ENCODE measurements around the gene OR52A1. TPM values are rescaled to one million over a fixed set of nuclear protein-coding genes. Genes with fewer than 3 reads are reported as not detected.

Gene OR52A1
- total and polyA plus RNA-seq, 9 of the 15 experiments (the other 6 are each of a cell fraction or from before 2014, with no cell fraction given) = under 0.01 to 0.33 (median 0.13) TPM; not detected in 3

DNA sequence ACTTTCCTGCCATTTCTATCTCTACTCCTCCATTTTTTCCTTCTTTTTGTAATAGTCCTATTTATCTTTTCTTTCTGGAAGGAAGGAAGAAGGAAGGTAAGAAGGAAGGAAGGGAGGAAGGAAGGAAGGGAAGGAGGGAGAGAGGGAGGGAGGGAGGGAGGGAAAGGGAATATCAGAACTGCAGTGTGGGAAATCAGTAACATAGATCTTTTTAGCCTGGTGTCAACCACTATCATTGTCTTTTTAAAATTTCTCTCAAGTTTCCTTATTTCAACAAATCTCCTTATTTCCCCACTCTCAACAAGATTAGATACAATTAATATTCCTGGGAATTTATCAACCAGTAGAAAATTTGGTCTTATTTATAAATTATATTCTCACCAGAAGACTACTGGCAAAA is 51.5 kb downstream of the OR52A1 start:
- Histone ChIP-seq H3K27me3 (ENCODE audit: control insufficient read depth in 2 of 2, insufficient read depth in 2 of 2, low read length in 2 of 2) (peaks cover 0 to 9% of the 10 kb centered on the region in 2 experiments; a peak in 2 of 5 replicates), H3K9ac (ENCODE audit: insufficient read depth in 1 of 2, low read depth in 2 of 2, low read length in 2 of 2) (no peak overlapping the region), H2AFZ (ENCODE audit: low read depth, low read length) (no peak overlapping the region), H3K9me3 (replicated peaks; ENCODE audit: control insufficient read depth, insufficient read depth, low read depth, low read length) (no peaks in the 10 kb centered on the region), H3K4me1 (replicated peaks in 1 of 2; ENCODE audit: control insufficient read depth in 2 of 2, insufficient read depth in 2 of 2, low read length in 2 of 2) (peaks cover 2 to 3% of the 10 kb centered on the region in 2 experiments; a peak in 2 of 5 replicates), H4K20me1 (replicated peaks; ENCODE audit: control insufficient read depth, insufficient read depth, low read length) (no peaks in the 10 kb centered on the region), H3K4me3 (no peak overlapping the region), H3K27ac (ENCODE audit: extremely low read depth, low read depth, low read length) (no peak overlapping the region), H3K4me2 (ENCODE audit: insufficient read depth, low read length) (no peak overlapping the region), H3K9me1 (ENCODE audit: control insufficient read depth, insufficient read depth, low read length) (no peaks in the 10 kb centered on the region), H3K36me3 (ENCODE audit: control insufficient read depth, insufficient read depth, low read length) (no peaks in the 10 kb centered on the region), H3K79me2 (ENCODE audit: control insufficient read depth, insufficient read depth, low read length) (no peaks in the 10 kb centered on the region)
- ChIA-PET POLR2A (no interaction called here), CTCF (ENCODE audit: low intra/inter-chr PET ratio) (no interaction called here)
- ATAC-seq = no peak
- TF ChIP-seq, protein P1, sequence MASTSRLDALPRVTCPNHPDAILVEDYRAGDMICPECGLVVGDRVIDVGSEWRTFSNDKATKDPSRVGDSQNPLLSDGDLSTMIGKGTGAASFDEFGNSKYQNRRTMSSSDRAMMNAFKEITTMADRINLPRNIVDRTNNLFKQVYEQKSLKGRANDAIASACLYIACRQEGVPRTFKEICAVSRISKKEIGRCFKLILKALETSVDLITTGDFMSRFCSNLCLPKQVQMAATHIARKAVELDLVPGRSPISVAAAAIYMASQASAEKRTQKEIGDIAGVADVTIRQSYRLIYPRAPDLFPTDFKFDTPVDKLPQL (IDR thresholded peaks at IDR 0.05; ENCODE audit: extremely low read depth, insufficient read length) = no peak
- peak; percentile 73 for TF ChIP-seq PCBP2 (IDR thresholded peaks at IDR 0.05; ENCODE audit: low read depth, low read length, poor library complexity, severe bottlenecking)
- no peak for DNase-seq (ENCODE audit: extremely low read depth in 1 of 4, low spot score in 3 of 4)
- in situ Hi-C loops (cut with MboI) = no loop called here
- no TSS peak for BruUV-seq (replicated peaks)
- intact Hi-C loops (cut with micrococcal nuclease) = loop anchor here (5.0 kb wide), 1 partner anchor 466 kb away; the partner anchor contains the start of gene OR51D1
- FAIRE-seq = no peak

DNA sequence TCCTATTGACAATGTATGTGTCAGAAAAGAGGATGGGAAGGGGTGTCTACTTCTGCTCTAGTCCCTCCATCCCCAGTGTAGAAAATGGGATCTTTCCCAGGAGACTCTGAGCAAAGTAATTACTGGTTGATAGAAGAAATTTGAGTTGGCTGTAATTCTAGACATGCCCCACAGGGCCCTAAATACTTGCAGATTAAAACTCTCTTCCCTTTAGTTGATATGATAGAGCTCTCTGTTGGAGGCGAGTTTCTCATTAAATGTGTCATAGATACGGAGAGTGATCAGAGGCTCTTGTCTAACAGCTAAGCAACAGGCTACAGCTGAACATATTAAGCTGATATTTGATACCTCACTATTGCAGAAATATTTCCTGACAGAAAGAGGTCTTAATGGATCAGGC is 52.3 kb downstream of the OR52A1 start:
- Histone ChIP-seq H3K9me1 (ENCODE audit: control insufficient read depth, insufficient read depth, low read length) (no peaks in the 10 kb centered on the region), H3K79me2 (ENCODE audit: control insufficient read depth, insufficient read depth, low read length) (no peaks in the 10 kb centered on the region), H3K4me2 (ENCODE audit: insufficient read depth, low read length) (no peak overlapping the region), H3K27ac (ENCODE audit: extremely low read depth, low read depth, low read length) (no peak overlapping the region), H3K27me3 (ENCODE audit: control insufficient read depth in 2 of 2, insufficient read depth in 2 of 2, low read length in 2 of 2) (peaks cover 0 to 9% of the 10 kb centered on the region in 2 experiments; a peak in 2 of 5 replicates), H3K4me1 (replicated peaks in 1 of 2; ENCODE audit: control insufficient read depth in 2 of 2, insufficient read depth in 2 of 2, low read length in 2 of 2) (peaks cover 0 to 2% of the 10 kb centered on the region in 2 experiments; a peak in 2 of 5 replicates), H4K20me1 (replicated peaks; ENCODE audit: control insufficient read depth, insufficient read depth, low read length) (no peaks in the 10 kb centered on the region), H3K9me3 (replicated peaks; ENCODE audit: control insufficient read depth, insufficient read depth, low read depth, low read length) (no peaks in the 10 kb centered on the region), H3K4me3 (no peak overlapping the region), H2AFZ (ENCODE audit: low read depth, low read length) (peak overlapping the region; percentile 34; the same call in 1 of the 2 replicates), H3K36me3 (ENCODE audit: control insufficient read depth, insufficient read depth, low read length) (no peaks in the 10 kb centered on the region), H3K9ac (ENCODE audit: insufficient read depth in 1 of 2, low read depth in 2 of 2, low read length in 2 of 2) (no peak overlapping the region)
- CTCF ChIA-PET (ENCODE audit: low intra/inter-chr PET ratio) = no interaction called here
- ATAC-seq (no peak; the same call in 1 of the 3 replicates), FAIRE-seq (no peak), DNase-seq (ENCODE audit: extremely low read depth in 1 of 4, low spot score in 3 of 4) (no peak)
- in situ Hi-C loops (cut with MboI) = no loop called here
- POLR2A ChIA-PET = no interaction called here
- WGBS (ENCODE audit: insufficient coverage, low coverage, missing lambda C conversion rate) = 0% methylated on average over 2 of the region's 2 CpGs
- intact Hi-C loops (cut with micrococcal nuclease) = loop anchor here (5.0 kb wide), 1 partner anchor 465 kb away; the partner anchor contains the start of gene OR51D1
- BruUV-seq (replicated peaks) = no TSS peak
- TF ChIP-seq, protein P2, sequence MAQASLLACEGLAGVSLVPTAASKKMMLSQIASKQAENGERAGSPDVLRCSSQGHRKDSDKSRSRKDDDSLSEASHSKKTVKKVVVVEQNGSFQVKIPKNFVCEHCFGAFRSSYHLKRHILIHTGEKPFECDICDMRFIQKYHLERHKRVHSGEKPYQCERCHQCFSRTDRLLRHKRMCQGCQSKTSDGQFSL (CRISPR knock-in tag; IDR thresholded peaks at IDR 0.05) = no peak
- TF ChIP-seq, protein P2 (tag; IDR thresholded peaks at IDR 0.05) = no peak
- no peak for TF ChIP-seq ZNF217 (CRISPR knock-in tag; IDR thresholded peaks at IDR 0.05)
- no peak for TF ChIP-seq ZNF311 (CRISPR knock-in tag; IDR thresholded peaks at IDR 0.05)
- TF ChIP-seq, protein P3, sequence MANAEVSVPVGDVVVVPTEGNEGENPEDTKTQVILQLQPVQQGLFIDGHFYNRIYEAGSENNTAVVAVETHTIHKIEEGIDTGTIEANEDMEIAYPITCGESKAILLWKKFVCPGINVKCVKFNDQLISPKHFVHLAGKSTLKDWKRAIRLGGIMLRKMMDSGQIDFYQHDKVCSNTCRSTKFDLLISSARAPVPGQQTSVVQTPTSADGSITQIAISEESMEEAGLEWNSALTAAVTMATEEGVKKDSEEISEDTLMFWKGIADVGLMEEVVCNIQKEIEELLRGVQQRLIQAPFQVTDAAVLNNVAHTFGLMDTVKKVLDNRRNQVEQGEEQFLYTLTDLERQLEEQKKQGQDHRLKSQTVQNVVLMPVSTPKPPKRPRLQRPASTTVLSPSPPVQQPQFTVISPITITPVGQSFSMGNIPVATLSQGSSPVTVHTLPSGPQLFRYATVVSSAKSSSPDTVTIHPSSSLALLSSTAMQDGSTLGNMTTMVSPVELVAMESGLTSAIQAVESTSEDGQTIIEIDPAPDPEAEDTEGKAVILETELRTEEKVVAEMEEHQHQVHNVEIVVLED (CRISPR knock-in tag; IDR thresholded peaks at IDR 0.05) = no peak
